C4-2B (cell line): ENCODE results near the gene TEKTIP1.
A peak's percentile ranks its signal among the peaks of the same experiment; 100 is the strongest.
"Not testable (repeated sequence)": the region's sequence is repeated elsewhere in the genome, so short reads cannot be mapped to it uniquely, and the experiment has no call there.

Experiments
- H3K27ac ChIP-seq: fragments of 450-650 bp; 2 replicates; pipeline ENCODE4 v1.5.1; 2017
- ZFX ChIP-seq: fragments of 450-650 bp; IDR thresholded peaks from 2 replicates; pipeline ENCODE4 v1.6.1; 2017
- TF ChIP-seq, protein P1 (sequence below): fragments of 450-650 bp; conservative IDR thresholded peaks from 2 replicates; pipeline ENCODE4 v1.5.1; 2017; ENCODE audit warnings: mild to moderate bottlenecking

TEKTIP1 gene

DNA sequence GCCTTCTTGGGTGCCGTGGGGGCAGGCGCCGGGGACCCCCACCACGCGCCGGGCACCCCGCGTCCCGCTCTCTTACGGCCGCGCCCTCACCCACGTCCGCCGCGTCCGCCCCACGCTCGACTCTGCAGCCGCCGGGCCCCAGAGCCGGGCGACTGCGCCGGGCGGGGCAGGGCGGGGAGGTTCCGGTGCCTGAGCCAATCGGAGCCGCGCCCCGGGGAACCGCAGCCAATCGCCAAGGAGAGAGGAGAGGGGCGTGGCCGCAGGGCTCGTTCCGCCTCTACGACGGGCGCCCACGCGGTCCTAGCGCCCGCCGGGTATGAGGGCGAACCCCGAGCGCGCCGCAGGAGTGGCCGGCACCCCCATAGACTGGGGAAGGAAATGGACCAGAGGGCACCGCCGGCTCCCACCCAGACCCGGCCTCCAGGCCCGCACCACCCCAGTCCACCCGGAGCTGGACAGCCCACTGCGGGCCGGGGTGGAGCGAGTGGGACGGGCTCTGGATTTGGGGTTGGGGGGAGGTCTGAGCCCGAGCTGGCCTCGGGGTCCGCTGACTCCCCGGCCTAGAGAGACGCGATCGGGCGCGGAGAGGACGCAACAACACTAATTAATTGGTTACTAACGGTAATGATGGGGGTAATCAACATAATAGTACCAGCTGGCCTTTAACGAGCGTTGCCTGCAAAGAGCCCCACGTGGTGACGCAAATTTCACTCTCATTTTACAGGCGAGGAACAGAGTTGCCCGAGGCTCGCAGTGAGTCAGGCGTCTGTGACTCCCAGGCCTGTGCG, 18.7 kb downstream of the TEKTIP1 start, which contains the start of gene MFSD12:
TSS of gene MFSD12 (minus strand) at position 126 of the 788 bp plus-strand sequence. CDS start 183 bp downstream, outside the sequence.
- H3K27ac ChIP-seq, result peak within 1 kb of the TSS; percentile 92
- TF ChIP-seq, protein P1, sequence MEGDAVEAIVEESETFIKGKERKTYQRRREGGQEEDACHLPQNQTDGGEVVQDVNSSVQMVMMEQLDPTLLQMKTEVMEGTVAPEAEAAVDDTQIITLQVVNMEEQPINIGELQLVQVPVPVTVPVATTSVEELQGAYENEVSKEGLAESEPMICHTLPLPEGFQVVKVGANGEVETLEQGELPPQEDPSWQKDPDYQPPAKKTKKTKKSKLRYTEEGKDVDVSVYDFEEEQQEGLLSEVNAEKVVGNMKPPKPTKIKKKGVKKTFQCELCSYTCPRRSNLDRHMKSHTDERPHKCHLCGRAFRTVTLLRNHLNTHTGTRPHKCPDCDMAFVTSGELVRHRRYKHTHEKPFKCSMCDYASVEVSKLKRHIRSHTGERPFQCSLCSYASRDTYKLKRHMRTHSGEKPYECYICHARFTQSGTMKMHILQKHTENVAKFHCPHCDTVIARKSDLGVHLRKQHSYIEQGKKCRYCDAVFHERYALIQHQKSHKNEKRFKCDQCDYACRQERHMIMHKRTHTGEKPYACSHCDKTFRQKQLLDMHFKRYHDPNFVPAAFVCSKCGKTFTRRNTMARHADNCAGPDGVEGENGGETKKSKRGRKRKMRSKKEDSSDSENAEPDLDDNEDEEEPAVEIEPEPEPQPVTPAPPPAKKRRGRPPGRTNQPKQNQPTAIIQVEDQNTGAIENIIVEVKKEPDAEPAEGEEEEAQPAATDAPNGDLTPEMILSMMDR, result no peak
- peak; percentile 46; the same call in 1 of the 2 replicates for TF ChIP-seq ZFX

DNA sequence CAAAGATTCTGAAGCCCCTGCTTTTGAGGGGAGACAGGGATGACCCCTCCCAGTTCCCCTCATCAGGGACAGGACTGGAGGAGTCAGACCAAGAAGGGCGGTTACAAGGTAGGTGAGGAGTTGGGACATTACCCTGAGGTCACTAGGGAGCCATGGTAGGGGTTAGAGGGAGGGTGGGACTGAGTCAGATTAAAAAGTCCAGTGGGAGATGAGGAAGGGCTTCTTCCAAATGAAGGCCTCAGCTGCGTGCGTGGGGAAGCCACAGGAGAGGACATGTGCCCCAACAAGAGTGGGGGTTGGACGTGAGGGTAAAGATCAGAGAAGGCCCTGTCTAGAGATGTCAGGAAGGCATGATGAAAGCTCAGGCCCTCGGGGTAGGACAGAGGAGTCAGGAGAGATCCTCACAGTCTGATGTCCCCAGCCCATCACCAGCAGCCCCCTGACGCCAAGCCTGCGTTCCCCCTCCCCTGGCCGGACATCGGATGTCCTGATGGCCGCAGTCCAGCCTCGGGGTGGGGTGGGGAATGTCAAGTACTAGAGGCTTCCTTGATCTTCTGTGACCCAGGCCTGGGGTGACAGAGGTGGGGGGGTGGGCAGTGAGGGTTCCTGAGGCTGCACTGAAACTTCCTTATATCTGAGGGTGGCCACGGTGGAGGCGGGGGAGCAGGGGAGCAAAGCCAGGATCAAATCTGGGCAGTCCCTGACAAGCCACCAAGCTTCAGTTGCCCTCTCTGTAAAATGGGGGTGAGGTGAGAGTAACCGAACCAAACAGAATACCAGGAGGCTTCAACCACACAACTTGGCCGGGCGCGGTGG, 24.9 kb downstream of the TEKTIP1 start:
- H3K27ac ChIP-seq, result no peak overlapping the region
- no peak for TF ChIP-seq ZFX
- TF ChIP-seq, protein P1, result no peak

DNA sequence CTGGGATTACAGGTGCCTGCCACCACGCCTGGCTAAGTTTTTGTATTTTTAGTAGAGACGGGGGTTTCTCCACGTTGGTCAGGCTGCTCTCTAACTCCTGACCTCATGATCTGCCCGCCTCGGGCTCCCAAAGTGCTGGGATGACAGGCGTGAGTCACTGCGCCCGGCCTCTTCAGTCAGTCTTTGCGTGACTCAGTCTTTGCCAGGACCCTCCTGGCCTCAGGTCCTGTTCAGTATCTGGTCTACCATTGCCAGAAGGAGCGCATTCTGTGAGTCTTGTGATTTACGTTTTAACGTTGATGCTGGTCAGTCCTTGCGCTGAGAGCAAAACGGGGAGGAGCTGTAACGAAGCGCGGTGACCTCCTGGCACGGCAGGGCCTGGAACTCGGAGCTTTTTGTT, 26.2 kb downstream of the TEKTIP1 start:
- TF ChIP-seq ZFX, result no peak
- TF ChIP-seq, protein P1, result no peak
- no peak overlapping the region for H3K27ac ChIP-seq

DNA sequence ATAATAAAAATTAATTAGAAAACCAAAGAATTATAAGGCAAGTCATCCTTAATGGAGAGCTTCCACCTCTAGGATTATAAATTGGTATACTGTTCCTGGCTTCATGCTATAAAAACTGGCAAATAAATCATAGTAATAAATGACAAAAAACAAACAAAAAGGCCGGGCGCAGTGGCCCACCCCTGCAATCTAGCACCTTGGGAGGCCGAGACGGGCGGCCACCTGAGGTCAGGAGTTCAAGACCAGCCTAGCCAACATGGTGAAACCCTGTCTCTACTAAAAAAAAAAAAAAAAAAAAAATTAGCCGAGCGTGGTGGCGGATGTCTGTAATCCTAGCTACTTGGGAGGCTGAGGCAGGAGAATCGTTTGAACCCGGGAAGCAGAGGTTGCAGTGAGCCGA, 31.1 kb downstream of the TEKTIP1 start:
- H3K27ac ChIP-seq, result not testable (repeated sequence)

DNA sequence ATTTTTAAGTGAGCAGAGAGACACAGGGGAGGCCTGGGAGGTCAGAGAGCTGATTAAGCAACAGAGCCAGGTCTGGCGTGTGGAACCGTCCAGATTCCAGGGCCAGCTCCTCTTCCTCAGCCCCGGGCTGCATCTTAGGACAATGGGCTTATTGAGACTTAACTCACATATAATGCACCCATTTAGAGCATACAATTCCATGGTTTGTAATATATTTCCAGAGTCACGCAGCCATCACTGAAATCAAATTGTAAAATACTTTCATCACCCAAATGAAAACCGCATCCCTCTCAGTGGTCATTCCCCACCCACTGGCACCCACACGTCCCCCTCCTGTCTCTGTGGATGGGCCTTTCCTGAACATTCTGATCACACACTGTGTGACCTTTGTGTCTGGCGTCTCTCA, 31.6 kb downstream of the TEKTIP1 start:
- peak overlapping the region; percentile 97; the same call in 1 of the 2 replicates for H3K27ac ChIP-seq
- TF ChIP-seq ZFX, result no peak
- TF ChIP-seq, protein P1, result no peak

DNA sequence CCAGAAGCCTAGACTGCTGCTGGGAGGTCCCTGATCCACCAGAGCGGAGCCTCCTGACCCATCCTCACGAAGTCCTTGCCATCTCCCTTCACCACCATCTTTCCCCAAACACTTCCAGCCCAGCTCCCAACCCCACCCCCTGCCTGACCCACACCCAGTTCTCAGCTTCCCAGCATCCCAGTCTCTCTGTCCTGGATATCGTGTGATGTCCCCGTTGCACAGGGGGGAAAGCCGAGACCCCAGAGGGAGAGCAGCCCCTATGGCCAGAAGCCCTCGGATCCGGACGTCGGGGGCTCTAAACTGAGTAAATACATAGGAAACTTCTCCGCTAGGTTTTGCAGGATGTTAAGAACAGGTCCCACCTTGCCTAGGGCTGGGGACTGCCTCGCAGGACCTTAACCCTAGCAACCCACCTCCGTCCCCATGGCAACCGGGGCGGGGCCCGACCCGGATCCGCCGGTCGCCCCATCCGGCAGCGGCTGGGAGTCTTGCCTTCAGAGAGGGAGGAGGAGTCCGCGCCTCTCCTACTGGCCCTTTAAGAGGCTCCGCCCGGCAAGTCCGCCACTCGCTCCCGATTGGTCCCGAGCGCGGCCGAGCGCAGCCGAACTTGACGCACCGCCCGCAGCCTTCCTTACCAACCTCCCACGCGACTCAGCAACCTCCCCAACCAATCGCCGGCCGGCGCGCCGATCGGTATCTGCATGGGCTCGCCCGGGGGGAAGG, 33.3 kb downstream of the TEKTIP1 start:
- TF ChIP-seq, protein P1, result no peak
- no peak for TF ChIP-seq ZFX
- H3K27ac ChIP-seq, result peak overlapping the region; percentile 97

DNA sequence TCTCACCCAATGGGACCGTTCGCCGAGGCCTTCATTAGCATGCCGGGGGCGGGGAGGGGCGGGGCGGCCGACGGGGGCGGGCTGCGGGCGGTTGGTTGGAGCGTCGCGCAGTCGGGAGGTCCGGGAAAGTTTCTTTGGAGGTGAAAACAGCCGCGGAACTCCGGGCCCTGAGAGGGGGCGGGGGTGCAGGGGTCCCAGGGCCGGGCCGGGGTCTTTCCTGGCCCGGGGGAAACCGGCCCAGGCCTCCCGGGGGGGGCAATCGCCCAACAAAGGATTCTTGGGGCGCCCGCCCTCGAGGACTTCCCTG, 33.8 kb downstream of the TEKTIP1 start, which contains the start of gene HMG20B:
TSS of gene HMG20B (plus strand) at position 90 of the 307 bp plus-strand sequence. CDS start 366 bp downstream, outside the sequence.
- no peak for TF ChIP-seq ZFX
- TF ChIP-seq, protein P1, result no peak
- peak within 1 kb of the TSS; percentile 97 for H3K27ac ChIP-seq
